Right renal cortex interstitium (tissue), 3 donors: Measurements from ENCODE around the gene GPR157. TPM values are rescaled to one million over a fixed set of nuclear protein-coding genes. Genes with fewer than 3 reads are reported as not detected.
A peak's percentile ranks its signal among the peaks of the same experiment; 100 is the strongest.
"Not testable (repeated sequence)": the region's sequence is repeated elsewhere in the genome, so short reads cannot be mapped to it uniquely, and the experiment has no call there.

Experiments used
- DNase-seq, 3 donors: peaks; one replicate each; pipeline ENCODE4 v3.0.0-alpha.2; 2013; ENCODE audit warnings: low read depth in 3 of 3, low spot score in 2 of 3
- polyA plus RNA-seq, 3 donors: library from polyadenylated mRNA; unstranded; fragments of 120-200 nt; gene quantifications; one replicate each; pipeline ENCODE4 v1.2.1, GENCODE V29; 2013; ENCODE audit not compliant: insufficient read length in 3 of 3

GPR157 gene
- polyA plus RNA-seq, 3 donors: 1.0 to 1.5 (median 1.4) TPM

- DNase-seq: no peak
Measured at GRCh38 chr1:9120312-9120958, 8.5 kb downstream of the GPR157 start.

GRCh38 chr1:9119745-9120144, 9.2 kb downstream of the GPR157 start:
- no peak for DNase-seq

DNA sequence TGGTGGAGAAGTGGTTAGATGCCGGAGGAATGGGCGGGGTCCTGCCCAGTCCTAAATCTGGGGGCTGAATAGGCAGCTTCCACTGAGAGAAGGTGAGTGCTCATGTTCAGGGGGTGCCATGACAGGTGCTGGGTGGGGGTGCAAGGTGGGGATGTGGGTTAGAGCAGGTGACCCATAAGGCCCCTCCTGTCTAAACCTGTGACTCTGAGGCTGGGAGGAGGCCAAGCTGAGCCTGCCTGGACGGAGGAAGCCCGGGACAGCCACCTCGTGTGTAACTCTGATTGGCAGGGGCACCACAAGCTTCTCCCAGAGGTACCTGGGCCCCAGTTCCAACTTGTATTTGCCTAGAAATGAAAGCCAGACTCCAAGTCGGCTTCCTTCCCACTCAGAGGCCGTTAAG, 10.7 kb downstream of the GPR157 start:
- DNase-seq: no peak

DNA sequence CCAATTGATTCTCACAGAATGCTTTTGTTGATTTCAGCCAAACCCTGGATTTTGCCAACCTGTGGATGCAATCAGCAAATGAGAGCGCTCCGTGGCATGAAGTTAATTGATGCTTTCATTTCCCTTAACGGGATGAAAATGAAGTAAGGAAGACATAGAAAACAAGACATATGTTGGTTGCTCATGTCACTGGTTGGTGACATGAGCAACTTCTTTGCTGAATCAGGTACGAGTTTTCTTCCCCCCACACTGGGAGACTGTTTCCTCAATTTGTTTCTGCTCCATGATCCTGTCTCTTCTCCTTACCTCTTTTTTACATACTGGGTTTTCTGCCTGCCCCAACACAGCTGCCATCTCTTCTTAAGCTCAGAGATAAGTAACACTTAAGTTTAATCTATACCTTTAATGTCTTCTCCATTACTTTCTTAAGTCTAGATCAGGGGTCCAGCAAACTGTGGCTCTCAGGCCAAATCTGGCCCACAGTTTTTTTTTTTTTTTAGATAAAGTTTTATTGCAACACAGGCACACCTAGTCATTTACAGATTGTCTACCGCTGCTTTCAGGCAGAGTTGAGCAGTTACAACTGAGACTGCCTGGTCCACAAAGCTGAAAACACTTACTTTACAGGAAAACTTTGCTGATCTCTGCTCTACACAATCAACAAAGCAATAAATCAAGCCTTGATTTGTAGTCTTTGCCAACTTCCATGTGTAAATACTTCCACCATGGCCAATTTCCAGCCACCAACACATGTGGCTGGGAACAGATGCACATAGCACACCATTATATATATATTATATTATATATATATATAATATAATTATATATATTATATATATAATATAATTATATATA, 13.3 kb downstream of the GPR157 start:
- no peak for DNase-seq

GRCh38 chr1:9112961-9113880, 15.7 kb downstream of the GPR157 start:
- no peak for DNase-seq

GRCh38 chr1:9111957-9112356, 16.9 kb downstream of the GPR157 start:
- DNase-seq: no peak

DNA sequence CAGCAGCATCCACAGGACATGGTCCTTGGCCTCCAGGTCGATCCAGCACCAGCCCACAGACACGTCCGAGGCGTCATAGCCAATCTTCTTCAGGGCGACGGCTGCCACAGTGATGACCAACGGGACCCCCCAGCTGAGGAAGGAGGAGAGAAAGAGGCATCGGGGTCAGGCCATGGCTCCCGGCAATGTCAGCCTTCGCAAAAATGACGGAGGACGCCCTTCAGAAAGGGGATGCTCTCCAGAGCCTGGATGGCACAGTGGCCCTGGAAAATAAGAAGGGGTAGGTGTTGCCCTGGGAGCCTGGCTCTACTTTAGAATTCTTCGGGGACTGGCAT, 17.6 kb downstream of the GPR157 start:
- no peak for DNase-seq

DNA sequence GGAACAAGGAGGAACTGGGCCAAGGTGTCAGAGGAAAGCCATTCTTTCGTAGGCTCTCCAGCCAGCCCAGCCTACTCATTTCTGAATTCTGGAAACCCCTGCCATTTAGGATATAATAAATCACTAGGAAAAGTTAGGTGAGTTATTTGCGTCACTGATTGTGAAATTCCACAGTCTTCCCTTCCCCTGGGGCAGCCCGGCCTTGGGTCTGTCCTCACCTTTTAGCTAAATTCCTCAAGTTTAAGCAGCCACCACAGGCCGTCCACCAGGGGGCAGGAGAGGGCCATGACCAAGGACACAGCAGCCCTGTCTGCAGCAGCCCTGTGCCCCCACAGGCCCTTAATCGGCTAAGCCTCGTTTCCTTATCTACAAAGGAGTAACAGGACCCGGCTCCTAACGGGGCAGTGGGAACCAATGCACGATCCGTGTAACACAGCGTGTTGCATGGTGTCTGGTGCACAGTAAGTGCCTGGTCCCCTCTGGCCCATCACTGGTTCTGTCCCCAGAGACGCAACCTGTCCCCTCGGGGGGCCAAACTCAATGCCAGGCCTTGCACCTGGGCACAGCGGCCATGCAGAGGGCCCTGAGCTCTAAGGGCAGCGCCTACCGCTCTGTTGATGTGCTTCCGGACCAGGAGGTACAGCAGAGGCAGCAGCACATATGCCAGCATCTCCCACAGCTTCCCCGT, 18.1 kb downstream of the GPR157 start:
- DNase-seq: peak in 1 of 3 donors; percentile 73

DNA sequence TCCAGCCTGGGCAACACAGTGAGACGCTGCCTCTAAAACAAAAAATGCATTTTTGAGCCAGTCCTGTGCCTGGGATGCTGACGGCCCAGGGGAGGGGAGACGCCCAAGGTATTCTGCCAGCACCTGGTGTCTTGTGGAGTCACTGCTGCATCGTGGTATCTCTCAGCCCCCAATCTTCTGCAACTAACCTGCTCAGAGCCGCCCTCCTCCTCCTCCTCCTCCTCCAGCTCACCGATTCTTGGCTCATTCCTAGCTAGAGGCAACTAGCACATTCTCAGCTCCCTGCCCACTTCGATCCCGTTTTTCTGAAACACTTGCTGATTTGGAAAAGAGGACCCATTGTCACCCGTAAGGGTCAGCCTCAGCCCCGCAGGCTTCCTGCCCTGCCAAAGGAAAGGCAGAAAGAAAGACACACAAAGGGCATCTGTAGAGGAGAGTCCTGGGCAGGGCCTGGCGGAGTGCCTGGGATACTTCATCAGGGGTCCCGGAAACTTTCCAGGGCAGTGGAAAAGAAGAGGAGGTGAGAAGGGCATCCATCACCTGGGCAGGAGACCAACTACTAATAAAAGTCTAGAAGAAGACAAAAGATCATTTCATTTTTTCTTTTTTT, 20.7 kb downstream of the GPR157 start:
- DNase-seq: no peak

- no peak for DNase-seq
Measured at GRCh38 chr1:9107136-9107535, 21.8 kb downstream of the GPR157 start.

DNA sequence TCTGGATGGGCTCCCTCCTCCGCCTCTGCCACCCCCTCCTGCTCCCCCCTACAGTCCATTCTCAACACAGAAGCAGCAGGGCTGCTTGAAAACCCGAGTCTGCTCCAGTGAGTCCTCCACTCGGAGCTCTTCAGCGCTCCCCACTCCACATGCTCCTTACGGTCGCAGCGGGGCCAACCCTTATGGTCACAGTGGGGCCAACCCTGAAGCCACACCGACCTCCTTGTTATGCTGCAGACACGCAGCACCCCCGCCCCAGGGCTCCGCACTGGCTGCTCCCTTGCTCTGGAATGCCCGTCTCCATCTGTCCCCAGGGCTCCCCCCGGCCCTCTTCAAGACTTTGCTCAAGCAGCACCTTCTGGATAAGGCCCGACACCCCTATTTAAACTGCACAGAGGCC, 22.6 kb downstream of the GPR157 start:
- DNase-seq: no peak

GRCh38 chr1:9105336-9105867, 23.5 kb downstream of the GPR157 start:
- DNase-seq: no peak

DNA sequence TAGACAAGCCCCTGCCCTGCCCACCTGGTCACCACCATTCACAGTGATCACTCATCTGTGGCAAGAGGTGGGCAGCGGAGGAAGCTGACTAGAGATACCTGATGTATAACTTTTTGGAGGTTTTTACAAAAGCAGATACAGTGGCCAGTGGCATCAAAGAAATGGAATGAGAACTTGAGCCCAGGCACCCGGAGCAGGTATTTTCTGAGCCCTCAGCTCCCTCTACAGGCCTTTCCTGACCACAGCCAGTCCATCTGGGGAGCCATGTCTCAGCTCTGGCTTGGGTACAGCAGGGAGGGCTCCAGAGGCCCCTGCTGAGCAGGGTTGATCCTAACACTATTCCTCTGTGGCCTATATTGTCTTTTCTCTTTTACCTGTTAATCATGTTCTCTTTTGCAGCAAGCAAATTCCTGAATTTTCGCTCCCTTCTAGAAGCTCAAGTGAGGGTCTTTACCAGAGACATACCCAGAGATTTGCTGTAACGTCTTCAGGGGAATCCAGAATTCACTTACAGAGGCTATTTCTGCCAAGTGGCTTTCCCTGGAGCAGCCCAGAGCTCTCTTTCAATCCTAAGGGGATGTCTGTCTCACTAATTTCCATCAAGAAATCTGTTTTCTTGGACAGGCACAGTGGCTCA, 27.3 kb downstream of the GPR157 start:
- no peak for DNase-seq

DNA sequence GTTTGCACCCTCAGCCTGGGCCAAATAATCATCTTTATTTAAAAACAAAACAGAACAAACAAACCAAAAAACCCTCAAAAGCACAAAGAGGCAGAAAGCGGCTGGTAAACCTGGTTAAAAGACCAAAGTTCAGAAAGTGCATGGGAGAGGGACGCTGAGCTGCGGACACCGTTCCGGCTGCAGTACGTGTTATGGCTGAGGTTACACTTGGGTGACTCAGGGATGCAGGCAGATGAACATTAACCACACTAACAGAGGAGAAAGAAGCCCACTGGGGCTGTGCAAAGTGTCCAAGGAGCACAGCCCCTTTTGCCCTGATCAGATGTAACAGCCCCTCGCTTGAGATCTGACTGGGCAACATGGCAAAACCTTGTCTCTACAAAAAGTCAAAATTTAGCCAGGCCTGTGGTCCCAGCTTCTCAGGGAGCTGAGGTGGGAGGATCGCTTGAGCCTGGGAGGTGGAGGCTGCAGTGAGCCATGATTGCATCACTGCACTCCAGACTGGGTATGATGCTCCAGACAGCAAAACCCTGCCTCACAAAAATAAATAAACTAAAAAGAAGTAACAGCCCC, 28.3 kb downstream of the GPR157 start:
- no peak for DNase-seq

GRCh38 chr1:9099555-9099954, 29.3 kb downstream of the GPR157 start:
- no peak for DNase-seq

DNA sequence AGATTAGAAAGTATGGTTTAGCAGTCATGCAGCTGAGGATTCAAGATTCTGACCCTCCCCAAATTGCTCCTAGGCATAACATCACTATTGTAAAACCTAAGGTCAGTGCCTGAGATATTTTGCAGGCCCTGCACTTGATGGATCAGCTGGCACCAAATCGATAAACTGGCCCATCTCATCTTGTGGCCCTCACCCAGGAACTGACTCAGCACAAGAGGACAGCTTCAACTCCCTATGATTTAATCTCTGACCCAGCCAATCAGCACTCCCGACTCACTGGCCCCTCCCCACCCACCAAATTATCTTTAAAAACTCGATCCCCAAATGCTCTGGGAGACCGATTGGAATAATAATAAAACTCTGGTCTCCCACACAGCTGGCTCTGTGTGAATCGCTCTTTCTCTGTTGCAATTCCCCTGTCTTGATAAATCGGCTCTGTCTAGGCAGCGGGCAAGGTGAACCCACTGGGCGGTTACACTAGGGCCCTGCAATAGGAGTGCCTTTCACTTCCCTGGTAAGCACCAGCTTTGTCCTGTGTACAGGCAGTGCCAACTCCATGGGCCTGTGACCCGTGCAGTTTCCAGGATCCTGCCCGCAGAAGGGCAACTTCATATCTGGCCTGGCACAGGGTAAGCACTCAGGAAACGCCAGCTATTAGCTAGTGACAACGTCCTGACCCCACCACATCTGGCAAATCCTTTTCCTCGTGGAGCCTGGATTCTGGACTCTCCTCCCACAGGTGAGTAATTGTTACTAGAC, 30.8 kb downstream of the GPR157 start:
- no peak for DNase-seq

GRCh38 chr1:9095818-9096217, 33.1 kb downstream of the GPR157 start:
- no peak for DNase-seq

- not testable (repeated sequence) for DNase-seq
Measured at GRCh38 chr1:9093996-9094595, 34.8 kb downstream of the GPR157 start.
